LNCaP clone FGC (cell line): Measurements from ENCODE around the gene CFAP206.
A peak's percentile ranks its signal among the peaks of the same experiment; 100 is the strongest.

ENCODE experiments used
- DNase-seq: peaks from one replicate; pipeline ENCODE4 v3.0.0-alpha.2; 2011; ENCODE audit warnings: low read depth
- H3K4me3 ChIP-seq: 2 replicates; pipeline ENCODE4 v1.5.1; 2011; ENCODE audit warnings: mild to moderate bottlenecking, low read depth, low read length, control low read depth
- TF ChIP-seq, protein P1 (sequence below): IDR thresholded peaks from 2 replicates; pipeline ENCODE4 v1.5.1; 2012; ENCODE audit warnings: mild to moderate bottlenecking; ENCODE audit not compliant: control insufficient read depth, insufficient read depth; ENCODE audit errors: extremely low read depth

The CFAP206 gene

DNA sequence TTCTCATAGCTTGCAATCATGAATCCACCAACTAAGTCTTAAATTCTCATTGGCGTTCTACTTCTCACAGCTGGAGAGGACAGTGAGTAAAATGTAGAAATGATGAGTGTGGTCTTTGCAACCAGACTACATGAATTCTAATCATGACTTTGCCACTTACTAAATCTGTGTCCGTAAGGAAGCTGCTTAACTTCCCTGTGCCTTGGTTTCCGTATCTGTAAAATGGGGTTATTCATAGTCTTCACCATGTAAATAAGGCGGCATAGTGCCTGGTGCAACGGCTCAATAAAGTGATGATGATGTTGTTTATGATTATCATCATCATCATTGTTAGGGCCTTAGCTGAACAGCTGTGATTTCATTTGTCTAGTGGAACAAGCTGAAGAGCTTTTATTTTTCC, 12.6 kb downstream of the CFAP206 start:
- no peak overlapping the region for H3K4me3 ChIP-seq
- DNase-seq, result no peak
- TF ChIP-seq, protein P1, sequence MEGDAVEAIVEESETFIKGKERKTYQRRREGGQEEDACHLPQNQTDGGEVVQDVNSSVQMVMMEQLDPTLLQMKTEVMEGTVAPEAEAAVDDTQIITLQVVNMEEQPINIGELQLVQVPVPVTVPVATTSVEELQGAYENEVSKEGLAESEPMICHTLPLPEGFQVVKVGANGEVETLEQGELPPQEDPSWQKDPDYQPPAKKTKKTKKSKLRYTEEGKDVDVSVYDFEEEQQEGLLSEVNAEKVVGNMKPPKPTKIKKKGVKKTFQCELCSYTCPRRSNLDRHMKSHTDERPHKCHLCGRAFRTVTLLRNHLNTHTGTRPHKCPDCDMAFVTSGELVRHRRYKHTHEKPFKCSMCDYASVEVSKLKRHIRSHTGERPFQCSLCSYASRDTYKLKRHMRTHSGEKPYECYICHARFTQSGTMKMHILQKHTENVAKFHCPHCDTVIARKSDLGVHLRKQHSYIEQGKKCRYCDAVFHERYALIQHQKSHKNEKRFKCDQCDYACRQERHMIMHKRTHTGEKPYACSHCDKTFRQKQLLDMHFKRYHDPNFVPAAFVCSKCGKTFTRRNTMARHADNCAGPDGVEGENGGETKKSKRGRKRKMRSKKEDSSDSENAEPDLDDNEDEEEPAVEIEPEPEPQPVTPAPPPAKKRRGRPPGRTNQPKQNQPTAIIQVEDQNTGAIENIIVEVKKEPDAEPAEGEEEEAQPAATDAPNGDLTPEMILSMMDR, result no peak

DNA sequence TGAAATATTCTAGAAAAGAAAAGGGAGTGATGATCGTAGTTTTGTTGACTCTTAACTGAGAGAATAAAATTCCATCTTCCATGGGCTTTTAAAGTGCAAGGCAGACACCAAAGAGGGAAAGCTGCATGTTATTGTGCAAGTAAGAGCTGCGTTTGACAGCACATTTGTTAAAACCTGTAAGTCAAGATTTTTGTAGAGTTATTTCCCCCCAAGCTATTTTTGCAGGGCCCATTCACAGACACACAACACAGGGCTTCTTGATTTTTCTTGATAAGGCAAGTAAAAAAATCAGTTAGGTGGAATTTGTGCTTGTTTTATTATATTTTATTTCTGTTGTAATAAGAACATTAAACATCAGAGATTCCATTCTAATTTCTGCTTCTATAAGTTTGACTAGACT, 13.8 kb downstream of the CFAP206 start:
- H3K4me3 ChIP-seq, result no peak overlapping the region
- DNase-seq, result no peak
- TF ChIP-seq, protein P1, result no peak

DNA sequence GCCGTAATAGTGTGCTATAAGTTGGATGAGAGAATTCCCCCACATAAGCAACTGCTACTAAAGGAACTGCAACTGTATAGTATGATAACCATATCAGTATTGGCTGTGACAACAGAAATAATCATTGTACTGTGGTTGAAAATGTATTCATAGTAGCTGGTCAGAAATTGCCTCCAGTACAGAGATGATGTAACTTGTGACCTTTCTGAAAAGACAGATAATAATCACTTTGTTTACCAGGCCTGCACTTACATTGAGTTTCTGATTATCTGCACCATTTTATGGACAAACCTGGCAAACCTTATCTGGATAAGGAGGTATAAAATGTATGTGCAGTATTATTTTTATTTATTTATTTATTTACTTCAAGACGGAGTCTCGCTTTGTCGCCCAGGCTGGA, 19.0 kb downstream of the CFAP206 start:
- DNase-seq, result no peak
- TF ChIP-seq, protein P1, result no peak
- H3K4me3 ChIP-seq, result no peak overlapping the region

DNA sequence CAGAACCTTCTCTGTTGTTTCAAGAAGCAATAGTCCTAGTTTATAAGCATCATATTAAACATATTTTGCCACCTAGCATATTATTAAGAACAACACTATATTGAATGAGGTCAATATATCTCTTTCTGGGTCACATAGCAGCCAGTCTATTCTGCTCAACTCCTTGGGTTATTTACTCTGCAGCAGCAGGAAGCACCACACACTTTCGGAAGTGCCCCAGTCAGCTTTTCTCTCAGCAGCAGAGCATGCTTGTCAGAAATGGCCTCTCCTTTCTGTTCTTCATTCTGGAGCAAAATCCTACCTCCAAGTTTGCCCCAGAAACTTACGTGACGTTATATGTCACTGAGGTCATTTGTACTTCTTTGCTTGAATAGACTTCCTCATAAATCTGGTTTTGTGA, 22.7 kb downstream of the CFAP206 start:
- no peak overlapping the region for H3K4me3 ChIP-seq
- DNase-seq, result no peak
- TF ChIP-seq, protein P1, result no peak

DNA sequence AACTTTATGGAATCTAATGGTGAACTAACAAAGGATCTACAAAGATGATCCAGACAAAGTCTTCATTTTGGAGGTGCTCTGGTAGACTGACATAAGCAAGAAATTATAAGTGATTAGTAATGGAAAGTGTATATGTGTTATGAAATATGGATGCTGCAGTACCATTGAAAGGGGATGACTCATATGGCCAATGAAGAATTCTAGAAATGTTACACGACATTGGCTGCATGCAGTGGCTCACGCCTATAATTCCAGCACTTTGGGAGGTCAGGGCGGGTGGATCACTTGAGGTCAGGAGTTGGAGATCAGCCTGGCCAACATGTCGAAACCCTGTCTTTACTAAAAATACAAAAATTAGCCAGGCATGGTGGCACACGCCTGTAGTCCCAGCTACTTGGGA, 23.5 kb downstream of the CFAP206 start:
- TF ChIP-seq, protein P1, result no peak
- DNase-seq, result no peak
- H3K4me3 ChIP-seq, result no peak overlapping the region

DNA sequence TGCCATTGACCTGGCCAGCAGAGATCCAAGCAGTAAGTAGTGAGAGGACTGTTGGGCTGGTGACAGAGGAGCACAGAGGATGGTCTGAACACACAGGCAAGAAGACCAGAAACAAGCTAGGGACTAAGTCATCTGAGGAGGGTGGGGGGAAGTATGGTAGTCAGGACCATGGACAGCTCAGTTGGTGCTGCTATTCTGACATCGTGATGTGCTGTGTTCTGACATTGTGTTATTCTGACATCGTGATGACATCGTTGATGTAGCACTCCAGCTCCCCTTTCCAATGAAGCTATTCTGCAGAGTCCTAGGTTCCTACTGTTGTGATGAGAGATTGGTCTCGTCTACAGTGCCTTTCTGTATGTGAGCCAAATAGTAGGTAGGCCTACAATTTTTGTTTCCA, 28.7 kb downstream of the CFAP206 start:
- TF ChIP-seq, protein P1, result no peak
- peak; percentile 11 for DNase-seq
- H3K4me3 ChIP-seq, result no peak overlapping the region

DNA sequence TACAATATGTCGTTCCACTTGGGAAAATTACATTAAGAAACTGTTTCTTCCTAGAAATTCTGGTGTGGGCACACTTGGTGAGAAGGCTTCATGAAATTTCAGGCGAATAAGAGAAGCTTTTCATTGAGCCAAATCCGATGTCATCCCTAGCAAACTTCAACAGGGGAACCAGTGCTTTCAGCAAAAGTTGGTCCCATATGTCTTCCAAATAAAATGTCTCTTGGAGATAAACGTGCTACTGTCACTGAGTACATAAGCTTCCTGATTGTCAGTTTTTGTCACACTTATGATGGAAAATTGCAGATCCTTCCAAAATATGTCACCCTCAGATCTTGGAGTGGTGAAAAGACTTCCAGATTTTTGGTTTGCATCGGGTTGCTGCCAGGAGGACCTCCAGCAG, 33.9 kb downstream of the CFAP206 start:
- TF ChIP-seq, protein P1, result no peak
- no peak for DNase-seq
- H3K4me3 ChIP-seq, result no peak overlapping the region
